ENCODE data around the gene MAD2L1. TPM values are rescaled to one million over a fixed set of nuclear protein-coding genes. Genes with fewer than 3 reads are reported as not detected.
"Not testable (repeated sequence)": the region's sequence is repeated elsewhere in the genome, so short reads cannot be mapped to it uniquely, and the experiment has no call there.

The MAD2L1 gene
- total RNA-seq, 1 donor from 2014 or later, result 13.7 TPM

DNA sequence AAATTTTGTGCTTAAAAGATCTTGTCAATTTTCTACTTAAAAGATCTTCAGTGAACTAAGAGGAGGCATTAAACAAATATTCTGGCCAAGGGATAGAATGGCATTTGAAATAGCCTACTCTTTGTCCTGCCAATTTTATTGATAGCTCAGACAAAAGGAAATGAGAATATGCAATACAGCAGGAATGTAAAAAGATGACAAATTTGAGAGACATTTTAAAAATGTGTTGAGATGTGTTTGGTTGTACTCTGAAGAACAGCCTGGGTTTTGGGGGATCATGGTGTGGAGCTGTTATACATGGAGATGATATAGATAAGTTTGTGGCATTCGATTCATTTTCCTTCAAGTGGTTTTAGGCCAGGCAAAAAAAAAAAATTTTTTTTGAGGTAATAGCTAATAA, 11.6 kb upstream of the MAD2L1 start:
- no peak overlapping the region for H3K4me3 Mint-ChIP-seq (ENCODE audit: unreplicated experiment)
- TF ChIP-seq, protein P1, sequence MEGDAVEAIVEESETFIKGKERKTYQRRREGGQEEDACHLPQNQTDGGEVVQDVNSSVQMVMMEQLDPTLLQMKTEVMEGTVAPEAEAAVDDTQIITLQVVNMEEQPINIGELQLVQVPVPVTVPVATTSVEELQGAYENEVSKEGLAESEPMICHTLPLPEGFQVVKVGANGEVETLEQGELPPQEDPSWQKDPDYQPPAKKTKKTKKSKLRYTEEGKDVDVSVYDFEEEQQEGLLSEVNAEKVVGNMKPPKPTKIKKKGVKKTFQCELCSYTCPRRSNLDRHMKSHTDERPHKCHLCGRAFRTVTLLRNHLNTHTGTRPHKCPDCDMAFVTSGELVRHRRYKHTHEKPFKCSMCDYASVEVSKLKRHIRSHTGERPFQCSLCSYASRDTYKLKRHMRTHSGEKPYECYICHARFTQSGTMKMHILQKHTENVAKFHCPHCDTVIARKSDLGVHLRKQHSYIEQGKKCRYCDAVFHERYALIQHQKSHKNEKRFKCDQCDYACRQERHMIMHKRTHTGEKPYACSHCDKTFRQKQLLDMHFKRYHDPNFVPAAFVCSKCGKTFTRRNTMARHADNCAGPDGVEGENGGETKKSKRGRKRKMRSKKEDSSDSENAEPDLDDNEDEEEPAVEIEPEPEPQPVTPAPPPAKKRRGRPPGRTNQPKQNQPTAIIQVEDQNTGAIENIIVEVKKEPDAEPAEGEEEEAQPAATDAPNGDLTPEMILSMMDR (IDR thresholded peaks at IDR 0.05; ENCODE audit: partially characterized antibody, unreplicated experiment), result no peak
- peaks cover 8% of the 10 kb centered on the region for H3K4me1 Mint-ChIP-seq (ENCODE audit: low read depth, unreplicated experiment)
- no peak for DNase-seq
- no peak overlapping the region for H3K27ac Mint-ChIP-seq (ENCODE audit: unreplicated experiment)
- H3K9me3 Mint-ChIP-seq (ENCODE audit: unreplicated experiment), result no peaks in the 10 kb centered on the region
- no peaks in the 10 kb centered on the region for H3K27me3 Mint-ChIP-seq (ENCODE audit: unreplicated experiment)
- H3K36me3 Mint-ChIP-seq (ENCODE audit: unreplicated experiment), result no peaks in the 10 kb centered on the region

DNA sequence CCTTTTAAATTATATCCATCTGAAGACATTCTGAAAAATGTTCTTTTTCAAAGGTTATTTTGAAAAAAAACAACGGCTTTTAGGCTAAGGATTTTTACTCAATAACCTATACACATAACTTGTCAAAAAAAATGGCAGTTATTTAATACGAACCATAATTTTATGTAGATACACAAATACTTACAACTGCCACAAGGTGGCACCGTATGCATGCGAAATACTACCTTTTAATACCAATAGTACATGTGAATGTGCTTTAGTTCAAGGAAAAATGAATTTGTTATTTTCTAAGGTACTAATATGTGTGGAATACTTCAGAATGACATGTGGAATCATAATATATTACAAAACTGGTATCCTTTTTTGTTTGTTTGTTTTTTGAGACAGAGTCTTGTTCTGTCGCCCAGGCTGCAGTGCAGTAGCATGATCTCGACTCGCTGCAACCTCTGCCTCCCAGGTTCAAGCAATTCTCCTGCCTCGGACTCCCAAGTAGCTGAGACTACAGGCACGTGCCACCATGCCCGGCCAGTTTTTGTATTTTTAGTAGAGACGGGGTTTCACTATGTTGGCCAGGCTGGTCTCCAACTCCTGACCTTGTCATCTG, 4.6 kb upstream of the MAD2L1 start:
- no peak overlapping the region for H3K27ac Mint-ChIP-seq (ENCODE audit: unreplicated experiment)
- peak; percentile 19 for DNase-seq
- no peaks in the 10 kb centered on the region for H3K36me3 Mint-ChIP-seq (ENCODE audit: unreplicated experiment)
- H3K27me3 Mint-ChIP-seq (ENCODE audit: unreplicated experiment), result peaks cover 5% of the 10 kb centered on the region
- TF ChIP-seq, protein P1 (IDR thresholded peaks at IDR 0.05; ENCODE audit: partially characterized antibody, unreplicated experiment), result peak; percentile 78
- H3K9me3 Mint-ChIP-seq (ENCODE audit: unreplicated experiment), result peaks cover 8% of the 10 kb centered on the region
- no peak overlapping the region for H3K4me3 Mint-ChIP-seq (ENCODE audit: unreplicated experiment)
- peaks cover 11% of the 10 kb centered on the region for H3K4me1 Mint-ChIP-seq (ENCODE audit: low read depth, unreplicated experiment)

DNA sequence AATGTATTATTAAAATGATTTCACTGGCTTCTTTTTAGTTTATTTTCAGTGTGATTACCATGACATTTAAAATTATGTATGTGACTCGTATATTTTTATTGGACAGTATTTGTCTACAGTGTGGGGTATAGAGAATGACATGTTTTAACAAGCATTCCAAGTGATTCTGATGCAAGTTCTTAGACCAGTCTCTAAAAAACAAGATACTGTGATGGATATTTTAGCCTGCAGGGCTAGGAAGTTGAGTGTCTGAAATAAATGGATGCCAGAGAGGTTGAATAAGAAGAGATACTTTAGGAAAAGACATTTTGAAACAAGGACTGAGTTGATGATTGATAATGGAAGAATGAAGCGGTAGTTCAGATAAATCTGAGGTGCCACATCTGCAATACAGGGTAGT, 3.5 kb upstream of the MAD2L1 start:
- DNase-seq, result no peak
- H3K4me3 Mint-ChIP-seq (ENCODE audit: unreplicated experiment), result no peak overlapping the region
- TF ChIP-seq, protein P1 (IDR thresholded peaks at IDR 0.05; ENCODE audit: partially characterized antibody, unreplicated experiment), result no peak
- H3K36me3 Mint-ChIP-seq (ENCODE audit: unreplicated experiment), result no peaks in the 10 kb centered on the region
- no peak overlapping the region for H3K27ac Mint-ChIP-seq (ENCODE audit: unreplicated experiment)
- peaks cover 7% of the 10 kb centered on the region for H3K27me3 Mint-ChIP-seq (ENCODE audit: unreplicated experiment)
- peaks cover 11% of the 10 kb centered on the region for H3K4me1 Mint-ChIP-seq (ENCODE audit: low read depth, unreplicated experiment)
- H3K9me3 Mint-ChIP-seq (ENCODE audit: unreplicated experiment), result peaks cover 10% of the 10 kb centered on the region

DNA sequence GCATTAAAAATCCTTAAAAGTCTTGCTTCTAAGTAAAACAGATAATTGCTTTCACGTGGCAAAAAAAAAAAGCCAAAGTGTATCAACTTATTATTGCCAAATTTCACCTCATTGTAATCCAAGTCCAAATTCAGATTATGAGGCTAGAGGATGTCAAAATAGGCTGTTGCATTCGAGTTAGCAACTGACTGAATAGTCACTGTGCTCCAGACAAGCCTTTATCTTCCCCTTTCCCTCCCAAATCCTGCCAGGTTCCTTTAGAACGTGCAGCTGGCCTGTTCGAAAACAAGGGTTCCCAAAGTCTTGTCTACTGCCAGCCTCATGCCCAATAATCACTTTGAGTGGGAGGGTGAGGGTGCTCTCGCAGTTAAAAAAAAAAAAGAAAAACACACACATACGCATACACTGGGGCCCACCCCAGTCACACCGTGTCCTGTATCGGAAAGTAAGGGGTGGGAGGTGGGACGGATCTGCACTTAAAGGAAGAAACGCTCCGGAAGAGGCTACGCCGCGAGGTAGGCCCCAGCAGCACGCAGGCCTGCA, 603 bp downstream of the MAD2L1 start:
- Mint-ChIP-seq H3K4me1 (ENCODE audit: low read depth, unreplicated experiment) (peaks cover 12% of the 10 kb centered on the region), H3K4me3 (ENCODE audit: unreplicated experiment) (peak overlapping the region; percentile 98), H3K36me3 (ENCODE audit: unreplicated experiment) (no peaks in the 10 kb centered on the region), H3K9me3 (ENCODE audit: unreplicated experiment) (peaks cover 10% of the 10 kb centered on the region), H3K27me3 (ENCODE audit: unreplicated experiment) (peaks cover 7% of the 10 kb centered on the region), H3K27ac (ENCODE audit: unreplicated experiment) (peak overlapping the region; percentile 90)
- TF ChIP-seq, protein P1 (IDR thresholded peaks at IDR 0.05; ENCODE audit: partially characterized antibody, unreplicated experiment), result no peak
- no peak for DNase-seq

DNA sequence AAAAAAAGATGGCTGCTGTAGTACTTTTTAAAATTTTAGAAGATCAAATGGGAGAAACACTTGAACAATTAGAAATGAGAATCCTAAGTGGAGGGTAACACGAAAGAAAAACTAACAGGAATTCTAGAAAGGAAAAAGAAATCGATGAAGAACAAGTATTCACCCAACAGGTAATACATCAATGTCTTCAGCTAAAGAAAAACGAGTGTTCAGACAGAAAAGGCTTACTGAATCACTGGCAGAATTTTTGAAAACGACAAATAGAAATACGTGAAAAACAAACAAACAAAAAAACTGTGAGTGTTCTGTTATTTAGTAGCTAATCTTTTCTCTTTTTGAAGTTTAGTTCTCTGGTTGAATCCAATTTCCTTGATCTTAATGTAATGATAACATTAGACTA, 1.8 kb downstream of the MAD2L1 start:
- no peak overlapping the region for H3K4me3 Mint-ChIP-seq (ENCODE audit: unreplicated experiment)
- H3K27me3 Mint-ChIP-seq (ENCODE audit: unreplicated experiment), result peaks cover 7% of the 10 kb centered on the region
- H3K36me3 Mint-ChIP-seq (ENCODE audit: unreplicated experiment), result no peaks in the 10 kb centered on the region
- no peak for DNase-seq
- H3K4me1 Mint-ChIP-seq (ENCODE audit: low read depth, unreplicated experiment), result peaks cover 12% of the 10 kb centered on the region
- TF ChIP-seq, protein P1 (IDR thresholded peaks at IDR 0.05; ENCODE audit: partially characterized antibody, unreplicated experiment), result no peak
- no peak overlapping the region for H3K27ac Mint-ChIP-seq (ENCODE audit: unreplicated experiment)
- H3K9me3 Mint-ChIP-seq (ENCODE audit: unreplicated experiment), result peaks cover 10% of the 10 kb centered on the region

DNA sequence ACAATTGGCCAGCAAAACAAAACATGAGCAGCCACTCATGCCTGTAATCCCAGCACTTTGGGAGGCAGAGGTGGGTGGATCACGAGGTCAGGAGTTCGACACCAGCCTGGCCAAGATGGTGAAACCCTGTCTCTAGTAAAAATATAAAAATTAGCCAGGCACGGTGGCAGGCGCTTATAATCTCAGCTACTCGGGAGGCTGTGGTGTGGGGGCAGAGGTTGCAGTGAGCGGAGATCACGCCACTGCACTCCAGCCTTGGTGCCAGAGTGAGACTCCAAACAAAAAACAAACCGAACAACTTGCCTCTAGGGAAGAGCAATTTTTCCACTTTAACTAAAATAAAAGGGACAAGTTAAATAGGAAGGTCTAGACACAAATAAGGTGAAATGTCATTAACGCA, 2.9 kb downstream of the MAD2L1 start:
- H3K27me3 Mint-ChIP-seq (ENCODE audit: unreplicated experiment); H3K4me3 Mint-ChIP-seq (ENCODE audit: unreplicated experiment); H3K27ac Mint-ChIP-seq (ENCODE audit: unreplicated experiment); DNase-seq; H3K36me3 Mint-ChIP-seq (ENCODE audit: unreplicated experiment): not testable (repeated sequence)
- H3K4me1 Mint-ChIP-seq (ENCODE audit: low read depth, unreplicated experiment), result peaks cover 12% of the 10 kb centered on the region
- H3K9me3 Mint-ChIP-seq (ENCODE audit: unreplicated experiment), result peaks cover 10% of the 10 kb centered on the region

All from glutamatergic neuron (in vitro differentiated cells).